ENCODE data around the gene FBH1. TPM values are rescaled to one million over a fixed set of nuclear protein-coding genes. Genes with fewer than 3 reads are reported as not detected.

FBH1 gene
- polyA plus RNA-seq, 5 donors = 65.0 to 84.8 (median 83.9) TPM

DNA sequence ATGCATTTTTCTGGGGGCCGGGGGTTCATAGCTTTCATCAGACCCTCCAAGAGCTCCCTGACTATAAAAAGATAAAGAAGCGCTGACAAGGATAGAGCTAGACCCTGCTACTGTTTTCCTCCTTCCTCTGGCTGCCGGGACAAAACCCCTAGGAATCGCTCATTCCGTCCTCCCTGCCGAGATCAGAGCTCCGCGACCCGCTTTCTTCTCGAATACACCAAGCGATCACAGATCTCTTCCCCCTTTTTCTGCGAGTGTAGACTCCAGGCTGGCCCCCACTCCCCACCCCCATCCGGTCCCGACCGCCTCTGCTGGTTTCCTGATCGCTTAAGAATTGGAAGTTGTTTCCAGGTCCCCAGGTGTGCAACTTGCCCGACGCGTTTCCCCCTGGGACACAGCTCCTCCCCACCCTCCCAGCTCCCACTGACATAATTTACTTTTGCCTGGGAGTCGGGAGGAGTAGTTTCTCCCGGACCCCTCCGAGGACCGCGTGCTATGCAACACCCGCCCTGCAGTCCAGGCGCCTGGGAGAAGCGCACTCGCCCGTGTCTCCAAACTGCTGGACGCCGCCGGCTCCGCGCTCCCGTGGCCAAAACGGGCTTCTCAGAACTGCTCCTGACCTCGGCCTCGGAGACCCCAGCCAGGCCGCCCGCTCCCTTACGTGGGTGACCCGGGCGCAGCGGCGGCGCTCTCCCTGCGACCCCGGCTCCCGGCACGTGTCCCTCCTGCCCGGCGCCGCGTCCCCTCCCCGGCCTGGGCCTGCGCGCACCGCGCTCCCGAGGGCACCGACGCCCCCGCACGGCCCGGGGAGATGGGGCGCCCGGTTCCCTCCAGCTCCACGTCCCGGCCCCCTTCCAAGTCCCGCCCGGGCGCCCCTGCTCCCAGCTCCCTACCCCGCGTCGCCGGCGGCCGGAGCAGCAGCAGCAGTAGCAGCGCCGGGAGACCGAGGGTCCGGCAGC is 86.7 kb downstream of the FBH1 start:
- DNase-seq = peak; percentile 32 to 52

DNA sequence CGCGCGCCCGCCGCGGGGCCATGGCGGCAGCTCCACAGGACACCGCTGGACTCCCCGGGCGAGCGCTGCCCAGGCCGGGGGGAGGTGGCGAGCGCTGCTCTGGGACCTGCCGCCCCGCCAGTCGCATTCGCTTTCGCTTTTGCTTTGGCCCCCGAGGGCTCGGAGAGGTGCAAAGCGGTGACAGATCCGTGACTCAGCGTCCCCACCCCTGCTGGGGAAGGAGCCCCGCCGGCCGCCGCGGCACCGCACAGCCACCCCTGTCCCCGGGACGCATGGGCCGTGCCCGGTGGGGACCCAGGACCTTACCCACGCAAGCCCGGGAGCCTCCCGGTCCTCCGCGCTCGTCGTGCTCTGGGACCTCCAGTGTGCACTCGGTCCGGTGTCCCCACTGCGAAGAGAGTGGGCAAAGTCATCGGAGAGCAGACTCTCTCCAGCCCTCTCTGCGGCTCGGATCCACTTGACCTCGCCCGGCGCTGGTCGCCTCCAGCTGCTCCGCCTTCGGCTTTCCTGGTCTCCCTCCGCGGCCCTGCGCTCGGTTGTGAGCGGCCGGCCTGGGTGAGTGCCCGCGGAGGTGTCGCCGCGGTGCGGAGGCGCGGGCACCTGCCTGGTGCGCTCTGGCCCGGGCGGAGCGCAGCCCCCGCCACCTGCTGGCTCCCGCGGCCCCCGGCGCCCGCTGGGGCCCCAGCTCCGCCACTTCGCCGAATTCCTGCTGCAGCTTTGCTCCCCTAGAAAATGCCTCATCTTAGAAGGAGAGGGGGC is 87.6 kb downstream of the FBH1 start, which contains the start of gene IL15RA:
Gene IL15RA (minus strand): TSS at position 73 of the 759 bp plus-strand sequence. CDS start 51 bp downstream, at position 22.
- DNase-seq = peak; percentile 50 to 68

DNA sequence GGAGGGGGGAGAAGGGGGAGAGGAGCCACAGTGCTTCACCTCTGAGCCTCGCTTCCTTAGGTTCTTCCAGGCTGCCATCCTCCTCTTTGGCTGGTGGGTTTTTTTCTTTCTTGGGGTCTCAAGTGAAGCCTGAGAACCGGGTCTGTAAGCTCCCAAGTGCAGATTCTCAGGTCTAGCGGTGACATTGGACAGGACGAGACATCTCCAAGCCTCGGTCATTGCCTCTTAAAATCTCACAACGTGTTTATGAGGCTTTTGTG is 88.1 kb downstream of the FBH1 start:
- no peak for DNase-seq

DNA sequence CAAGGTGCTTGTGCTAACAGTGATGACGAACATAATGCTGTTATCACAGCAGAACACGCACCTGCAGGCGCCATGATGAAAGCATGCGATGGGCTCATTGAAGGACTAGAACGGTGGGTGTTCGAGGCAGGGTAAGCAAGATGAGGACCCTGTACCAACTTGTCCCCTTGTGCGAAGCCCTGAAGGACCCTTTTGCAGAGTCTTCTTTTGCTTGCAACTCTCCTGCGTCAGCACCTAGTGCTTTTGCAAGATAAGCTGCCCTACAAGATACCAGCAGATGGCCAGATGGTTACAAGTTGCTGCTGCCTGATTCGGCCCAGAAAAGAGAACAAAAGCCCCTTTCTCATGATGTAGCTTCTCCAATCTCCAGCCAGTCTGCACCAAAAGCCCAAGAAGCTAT is 91.5 kb downstream of the FBH1 start:
- DNase-seq = no peak

DNA sequence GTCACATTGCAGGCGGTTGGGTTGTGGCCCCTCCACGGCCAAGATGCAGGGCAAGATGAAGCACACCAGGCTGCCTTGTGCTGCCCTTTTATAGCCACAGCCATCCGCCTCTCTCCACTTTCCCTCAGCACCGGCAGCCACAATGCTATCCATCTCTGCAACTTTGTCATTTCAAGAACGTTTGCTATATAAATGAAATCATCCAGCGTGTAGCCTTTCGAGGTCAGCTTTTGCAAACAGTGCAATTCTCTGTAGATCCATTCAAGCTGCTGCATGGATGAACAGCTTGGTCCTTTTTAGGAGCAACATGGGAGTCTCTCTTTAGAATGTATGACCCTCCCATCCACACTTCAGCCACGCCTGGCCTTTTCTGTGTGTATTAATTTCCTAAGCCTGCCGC is 93.7 kb downstream of the FBH1 start:
- no peak for DNase-seq

DNA sequence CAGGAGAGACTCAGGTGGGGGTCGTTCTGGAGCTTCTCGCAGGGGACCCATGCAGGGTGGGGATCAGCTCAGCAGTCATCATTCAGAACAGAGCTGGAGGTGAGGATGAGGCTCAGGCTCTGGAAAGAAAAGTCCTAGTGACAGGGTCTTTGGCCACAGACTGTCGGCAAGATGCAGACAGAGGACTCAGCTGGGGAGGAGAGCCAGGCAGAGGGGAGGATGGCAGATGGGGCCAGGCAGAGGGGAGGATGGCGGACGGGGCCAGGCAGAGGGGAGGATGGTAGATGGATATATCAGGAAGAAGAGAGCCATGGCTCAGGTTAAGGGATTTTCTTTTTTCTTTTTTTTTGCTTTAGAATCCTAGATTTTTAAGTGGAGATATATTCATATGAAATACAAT is 95.0 kb downstream of the FBH1 start:
- DNase-seq = no peak

Other genes starting within 250 kb of the FBH1 start
- gene ASB13, start 223.6 kb upstream of the FBH1 start, polyA plus RNA-seq (ENCODE audit: insufficient read depth in 1 of 5, insufficient read length in 5 of 5, low replicate concordance in 1 of 5) = 10 to 100 TPM in 3 of 5 donors, 1 to 10 TPM in 2; 9.3 to 14.5 (median 11.0) TPM
- 10 to 100 TPM; 30.8 to 43.5 (median 39.2) TPM for gene TASOR2, start 205.4 kb upstream of the FBH1 start, polyA plus RNA-seq (ENCODE audit: insufficient read depth in 1 of 5, insufficient read length in 5 of 5, low replicate concordance in 1 of 5)
- 100 to 1,000 TPM; 216 to 317 (median 269) TPM for gene GDI2, start 76.8 kb upstream of the FBH1 start, polyA plus RNA-seq (ENCODE audit: insufficient read depth in 1 of 5, insufficient read length in 5 of 5, low replicate concordance in 1 of 5)
- 10 to 100 TPM in 4 of 5 donors, 1 to 10 TPM in 1; 10.0 to 14.2 (median 11.0) TPM for gene ANKRD16, start 350 bp upstream of the FBH1 start, polyA plus RNA-seq (ENCODE audit: insufficient read depth in 1 of 5, insufficient read length in 5 of 5, low replicate concordance in 1 of 5)
- gene IL15RA, start 87.3 kb downstream of the FBH1 start, polyA plus RNA-seq (ENCODE audit: insufficient read depth in 1 of 5, insufficient read length in 5 of 5, low replicate concordance in 1 of 5) = 1 to 10 TPM; 4.3 to 8.6 (median 5.9) TPM
- gene IL2RA, start 172.1 kb downstream of the FBH1 start, polyA plus RNA-seq (ENCODE audit: insufficient read depth in 1 of 5, insufficient read length in 5 of 5, low replicate concordance in 1 of 5) = under 1 TPM; 0.06 to 0.27 (median 0.18) TPM
- 100 to 1,000 TPM; 157 to 211 (median 190) TPM for gene RBM17, start 198.8 kb downstream of the FBH1 start, polyA plus RNA-seq (ENCODE audit: insufficient read depth in 1 of 5, insufficient read length in 5 of 5, low replicate concordance in 1 of 5)

Data from right lung (tissue), 5 donors.